ENCODE measurements around the gene MAP4.

DNA sequence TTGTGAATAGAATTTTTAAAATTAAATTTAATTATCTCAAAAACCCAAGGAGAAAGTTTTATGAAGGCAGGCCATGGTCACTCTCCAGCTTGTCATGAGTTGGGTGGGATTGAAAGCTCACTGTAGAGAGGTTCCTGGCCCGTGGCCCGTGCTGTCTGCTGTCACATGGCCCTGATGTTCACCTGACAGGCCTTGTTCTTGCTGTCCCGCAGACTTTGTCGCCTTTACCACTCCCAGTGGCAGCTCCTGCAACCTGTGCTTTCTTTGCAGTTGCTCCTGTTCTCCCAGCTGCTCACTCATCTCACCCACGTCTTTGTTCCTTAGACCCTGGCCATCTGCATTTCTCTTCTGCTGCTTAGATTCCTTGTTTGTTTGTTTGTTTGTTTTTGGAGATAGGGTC, 177.7 kb downstream of the MAP4 start:
- TF ChIP-seq, protein P1, sequence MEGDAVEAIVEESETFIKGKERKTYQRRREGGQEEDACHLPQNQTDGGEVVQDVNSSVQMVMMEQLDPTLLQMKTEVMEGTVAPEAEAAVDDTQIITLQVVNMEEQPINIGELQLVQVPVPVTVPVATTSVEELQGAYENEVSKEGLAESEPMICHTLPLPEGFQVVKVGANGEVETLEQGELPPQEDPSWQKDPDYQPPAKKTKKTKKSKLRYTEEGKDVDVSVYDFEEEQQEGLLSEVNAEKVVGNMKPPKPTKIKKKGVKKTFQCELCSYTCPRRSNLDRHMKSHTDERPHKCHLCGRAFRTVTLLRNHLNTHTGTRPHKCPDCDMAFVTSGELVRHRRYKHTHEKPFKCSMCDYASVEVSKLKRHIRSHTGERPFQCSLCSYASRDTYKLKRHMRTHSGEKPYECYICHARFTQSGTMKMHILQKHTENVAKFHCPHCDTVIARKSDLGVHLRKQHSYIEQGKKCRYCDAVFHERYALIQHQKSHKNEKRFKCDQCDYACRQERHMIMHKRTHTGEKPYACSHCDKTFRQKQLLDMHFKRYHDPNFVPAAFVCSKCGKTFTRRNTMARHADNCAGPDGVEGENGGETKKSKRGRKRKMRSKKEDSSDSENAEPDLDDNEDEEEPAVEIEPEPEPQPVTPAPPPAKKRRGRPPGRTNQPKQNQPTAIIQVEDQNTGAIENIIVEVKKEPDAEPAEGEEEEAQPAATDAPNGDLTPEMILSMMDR (conservative IDR thresholded peaks at IDR 0.05; ENCODE audit: low read length) = no peak
- TF ChIP-seq EZH2phosphoT487 (IDR thresholded peaks at IDR 0.05; ENCODE audit: borderline replicate concordance) = no peak

Data from Loucy (cell line).